H1 (cell line): ENCODE results near the gene HIPK3. TPM values are rescaled to one million over a fixed set of nuclear protein-coding genes. Genes with fewer than 3 reads are reported as not detected.

Experiments
- CTCF ChIA-PET: fragments of 300-600 bp; sonication (Branson Sonifier 250); formaldehyde crosslinking; loops from one replicate; lab custom pipeline; 2021; ENCODE audit not compliant: partially characterized antibody; lab: Charles Lee
- POLR2A ChIA-PET: fragments of 300-600 bp; sonication (Branson Sonifier 250); formaldehyde crosslinking; loops from one replicate; lab custom pipeline; 2021; ENCODE audit warnings: inconsistent platforms; ENCODE audit not compliant: partially characterized antibody; lab: Charles Lee
- DNase-seq, 2 experiments: peaks; one replicate each; pipeline versions ENCODE4 v3.0.0 to v3.0.0-alpha.2; 2010 to 2022; ENCODE audit warnings: low spot score in 2 of 2, low read depth in 1 of 2, mixed read lengths in 1 of 2
- FAIRE-seq: peaks from 2 replicates; lab custom pipeline; 2011; peaks lifted over from hg19 to GRCh38; lab: Jason Lieb, UNC
- H2AFZ ChIP-seq: 2 replicates; pipeline ENCODE4 v1.8.1; 2012; ENCODE audit warnings: low read length, inconsistent platforms
- H2AK5ac ChIP-seq: 2 replicates; pipeline ENCODE4 v1.6.1; 2013; ENCODE audit warnings: low read depth, low read length
- H2BK120ac ChIP-seq: replicated peaks from 2 replicates; pipeline ENCODE3; 2013; ENCODE audit warnings: low read depth, low read length, inconsistent platforms
- H2BK12ac ChIP-seq: 2 replicates; pipeline ENCODE4 v1.6.1; 2013; ENCODE audit warnings: low read depth, low read length
- H2BK15ac ChIP-seq: 2 replicates; pipeline ENCODE4 v1.6.1; 2013; ENCODE audit warnings: low read length
- H2BK20ac ChIP-seq: 2 replicates; pipeline ENCODE4 v1.6.1; 2013; ENCODE audit warnings: low read length
- H2BK5ac ChIP-seq: 2 replicates; pipeline ENCODE4 v1.6.1; 2013; ENCODE audit warnings: low read depth, low read length
- H3K14ac ChIP-seq: 2 replicates; pipeline ENCODE4 v1.6.1; 2013; ENCODE audit warnings: inconsistent platforms; ENCODE audit not compliant: insufficient read length
- H3K18ac ChIP-seq: 2 replicates; pipeline ENCODE4 v1.6.1; 2013; ENCODE audit warnings: low read length; ENCODE audit errors: extremely low read depth
- H3K23ac ChIP-seq: 2 replicates; pipeline ENCODE4 v1.6.1; 2013; ENCODE audit warnings: inconsistent platforms; ENCODE audit not compliant: insufficient read length
- H3K23me2 ChIP-seq: 2 replicates; pipeline ENCODE4 v1.6.1; 2013; ENCODE audit warnings: low read depth, low read length
- H3K27ac ChIP-seq: 2 replicates; pipeline ENCODE4 v1.6.1; 2011; ENCODE audit warnings: low read depth, low read length, inconsistent platforms
- H3K27me3 ChIP-seq, 4 experiments: replicated peaks in 1 of 4; 1 replicate in 1 of 4; 2 replicates in 3 of 4; pipeline versions ENCODE4 v1.6.1 to v1.8.1; 2011 to 2013; ENCODE audit warnings: low read length in 3 of 4, mild to moderate bottlenecking in 3 of 4, inconsistent platforms in 2 of 4, mixed read lengths in 2 of 4, moderate library complexity in 1 of 4; ENCODE audit not compliant: control insufficient read depth in 3 of 4, insufficient read depth in 3 of 4; ENCODE audit errors: extremely low read depth in 1 of 4
- H3K36me3 ChIP-seq, 4 experiments: 2 replicates each; pipeline versions ENCODE4 v1.6.1 to v1.8.1; 2011 to 2013; ENCODE audit warnings: mild to moderate bottlenecking in 4 of 4, low read length in 3 of 4, moderate library complexity in 2 of 4, control low read depth in 1 of 4, inconsistent platforms in 1 of 4; ENCODE audit not compliant: insufficient read depth in 4 of 4, control insufficient read depth in 2 of 4
- H3K4ac ChIP-seq: replicated peaks from 2 replicates; pipeline ENCODE3; 2013; ENCODE audit warnings: low read length, low read depth, mixed read lengths, inconsistent platforms; ENCODE audit not compliant: insufficient read length
- H3K4me1 ChIP-seq, 4 experiments: replicated peaks in 1 of 4; 1 replicate in 1 of 4; 2 replicates in 3 of 4; pipeline versions ENCODE4 v1.6.1 to v1.8.1; 2011 to 2013; ENCODE audit warnings: low read length in 3 of 4, inconsistent platforms in 2 of 4, mixed read lengths in 1 of 4; ENCODE audit not compliant: insufficient read depth in 4 of 4, control insufficient read depth in 3 of 4
- H3K4me2 ChIP-seq, 2 experiments: 2 replicates each; pipeline versions ENCODE4 v1.6.1 to v1.8.1; 2011 to 2013; ENCODE audit warnings: low read depth in 2 of 2, low read length in 2 of 2, control low read depth in 1 of 2, inconsistent platforms in 1 of 2, mild to moderate bottlenecking in 1 of 2; ENCODE audit not compliant: insufficient read depth in 1 of 2
- H3K4me3 ChIP-seq, 4 experiments: fragments of 200-600, 300-600 bp in 1 of 4; sonication (generic), shearing (Covaris generic), sonication (Bioruptor Twin) in 1 of 4; 2 replicates each; pipeline versions ENCODE4 v1.5.1 to v1.8.1; 2011 to 2016; ENCODE audit warnings: low read length in 4 of 4, low read depth in 3 of 4, control low read depth in 2 of 4, inconsistent platforms in 2 of 4, mild to moderate bottlenecking in 2 of 4, mixed read lengths in 1 of 4, moderate library complexity in 1 of 4; ENCODE audit not compliant: insufficient read depth in 2 of 4; ENCODE audit errors: extremely low read depth in 1 of 4
- H3K56ac ChIP-seq: replicated peaks from 2 replicates; pipeline ENCODE3; 2013; ENCODE audit warnings: low read depth, mild to moderate bottlenecking, mixed read lengths, low read length, inconsistent platforms; ENCODE audit not compliant: insufficient read length
- H3K79me1 ChIP-seq: 2 replicates; pipeline ENCODE4 v1.6.1; 2013; ENCODE audit warnings: low read depth, low read length, control low read depth
- H3K79me2 ChIP-seq, 2 experiments: 2 replicates each; pipeline versions ENCODE4 v1.6.1 to v1.8.1; 2012 to 2013; ENCODE audit warnings: low read length in 2 of 2, mild to moderate bottlenecking in 2 of 2, inconsistent platforms in 1 of 2; ENCODE audit not compliant: insufficient read depth in 2 of 2, control insufficient read depth in 1 of 2
- H3K9ac ChIP-seq, 4 experiments: replicated peaks in 1 of 4; 1 replicate in 1 of 4; 2 replicates in 3 of 4; pipeline versions ENCODE4 v1.6.1 to v1.8.1; 2011 to 2013; ENCODE audit warnings: low read depth in 3 of 4, low read length in 3 of 4, control low read depth in 2 of 4, mild to moderate bottlenecking in 2 of 4, moderate library complexity in 2 of 4, inconsistent platforms in 1 of 4; ENCODE audit errors: extremely low read depth in 1 of 4
- H3K9me3 ChIP-seq, 2 experiments: 2 replicates each; pipeline versions ENCODE4 v1.6.1 to v1.8.1; 2012 to 2013; ENCODE audit warnings: mild to moderate bottlenecking in 2 of 2, moderate library complexity in 2 of 2, control low read depth in 1 of 2, inconsistent platforms in 1 of 2, low read depth in 1 of 2, low read length in 1 of 2, mixed read lengths in 1 of 2; ENCODE audit not compliant: insufficient read depth in 2 of 2
- H4K20me1 ChIP-seq, 2 experiments: replicated peaks in 1 of 2; 2 replicates each; pipeline versions ENCODE3 to v1.8.1; 2011 to 2013; ENCODE audit warnings: inconsistent platforms in 2 of 2, low read length in 2 of 2, mild to moderate bottlenecking in 1 of 2; ENCODE audit not compliant: insufficient read depth in 2 of 2, control insufficient read depth in 1 of 2
- H4K5ac ChIP-seq: 2 replicates; pipeline ENCODE4 v1.6.1; 2013; ENCODE audit warnings: low read length, low read depth, mixed read lengths, inconsistent platforms; ENCODE audit not compliant: insufficient read length
- H4K8ac ChIP-seq: 2 replicates; pipeline ENCODE4 v1.8.0; 2013; ENCODE audit warnings: mild to moderate bottlenecking, moderate library complexity, low read length, inconsistent platforms; ENCODE audit not compliant: insufficient read depth; ENCODE audit errors: extremely low read depth
- H4K91ac ChIP-seq: replicated peaks from 2 replicates; pipeline ENCODE3; 2013; ENCODE audit warnings: low read length, mixed read lengths, inconsistent platforms; ENCODE audit not compliant: insufficient read length
- CBX8 ChIP-seq: fragments of 300-800, 300-1000 bp; sonication (generic); IDR thresholded peaks from 2 replicates; pipeline ENCODE4 v1.7.1; 2016; ENCODE audit warnings: low read depth, low read length, borderline replicate concordance
- EZH2 ChIP-seq: fragments of 200-600 bp; sonication (generic); IDR thresholded peaks from 2 replicates; pipeline ENCODE4 v1.7.1; 2012; ENCODE audit warnings: low read depth, mild to moderate bottlenecking, moderate library complexity, low read length, inconsistent platforms; ENCODE audit not compliant: severe bottlenecking
- GTF2F1 ChIP-seq: IDR thresholded peaks from 2 replicates; pipeline ENCODE4 v1.6.1; 2012; ENCODE audit warnings: low read depth, low read length, improper control_type of control experiment, borderline replicate concordance
- NANOG ChIP-seq: IDR thresholded peaks from 2 replicates; pipeline ENCODE4 v1.6.1; 2011; ENCODE audit warnings: low read length, low read depth, mild to moderate bottlenecking, inconsistent platforms; ENCODE audit not compliant: insufficient read depth, poor library complexity, severe bottlenecking
- RXRA ChIP-seq: IDR thresholded peaks from 2 replicates; pipeline ENCODE4 v1.6.1; 2011; ENCODE audit warnings: low read depth, mild to moderate bottlenecking, low read length, moderate library complexity; ENCODE audit not compliant: insufficient read depth
- SIX5 ChIP-seq: IDR thresholded peaks from 2 replicates; pipeline ENCODE4 v1.6.1; 2011; ENCODE audit warnings: mild to moderate bottlenecking, low read depth, low read length
- TEAD4 ChIP-seq: IDR thresholded peaks from 2 replicates; pipeline ENCODE4 v1.6.1; 2012; ENCODE audit warnings: low read depth, low read length, inconsistent platforms, mixed read lengths
- polyA plus RNA-seq, 7 experiments: library from polyadenylated mRNA; depleted of rRNA in 3 of 7; stranded (reverse) in 5 of 7; unstranded in 2 of 7; fragments of >200 nt in 5 of 7; fragments of 200-250 nt in 2 of 7; gene quantifications; 1 replicate in 5 of 7; 2 replicates in 1 of 7; 4 replicates in 1 of 7; pipeline versions ENCODE4 v1.2.1 to v1.2.3, GENCODE V29; 2011 to 2013; ENCODE audit warnings: missing spikeins in 2 of 7, mixed read lengths in 2 of 7
- total RNA-seq: library from RNA; stranded (reverse); fragmentation: NEBNext Ultra II Directional; extraction: Animal tissue kit (Norgen Biotek cat#: 25700); gene quantifications from 2 replicates; pipeline ENCODE4 v1.2.1, GENCODE V29; 2021

HIPK3 gene
- total and polyA plus RNA-seq, 2 of the 8 experiments (the other 6 are each of a cell fraction or from before 2014, with no cell fraction given) = 5.0 to 22.3 TPM

- H3K27ac ChIP-seq = no peak overlapping the region
- peaks cover 0 to 6% of the 10 kb centered on the region in 2 experiments for H4K20me1 ChIP-seq
These were observed 64.2 kb downstream of the HIPK3 start for GRCh38 chr11:33321422-33321821.

More at GRCh38 chr11:33321422-33321821, 64.2 kb downstream of the HIPK3 start:
- FAIRE-seq (no peak), DNase-seq (no peak)
- Histone ChIP-seq H3K4me2 (no peak overlapping the region), H3K36me3 (no peaks in the 10 kb centered on the region), H3K79me2 (peaks cover 0 to 30% of the 10 kb centered on the region in 2 experiments; a peak in 2 of 4 replicates), H3K9ac (no peak overlapping the region), H3K56ac (no peak overlapping the region), H2AFZ (no peak overlapping the region), H3K79me1 (no peaks in the 10 kb centered on the region), H3K9me3 (no peaks in the 10 kb centered on the region), H3K4ac (no peak overlapping the region), H3K23me2 (no peaks in the 10 kb centered on the region; the same call in 1 of the 2 replicates), H3K4me1 (peaks cover 0 to 6% (median 0%) of the 10 kb centered on the region in 4 experiments; a peak in 1 of 7 replicates), H2BK120ac (no peak overlapping the region), H4K8ac (no peak overlapping the region), H2BK15ac (no peak overlapping the region), H3K27me3 (no peaks in the 10 kb centered on the region), H3K18ac (no peak overlapping the region), H3K4me3 (no peak overlapping the region), H2AK5ac (no peak overlapping the region), H3K23ac (no peak overlapping the region), H2BK5ac (no peak overlapping the region), H4K91ac (no peak overlapping the region), H2BK12ac (no peak overlapping the region), H2BK20ac (no peak overlapping the region), H4K5ac (no peak overlapping the region), H3K14ac (no peak overlapping the region)
- no peak for TF ChIP-seq CBX8
- no peak for TF ChIP-seq GTF2F1
- no peak for TF ChIP-seq SIX5
- TF ChIP-seq EZH2 = no peak
- TF ChIP-seq RXRA = no peak
- no peak for TF ChIP-seq NANOG
- TF ChIP-seq TEAD4 = no peak
- ChIA-PET POLR2A (interaction anchor here (1.7 kb wide), 1 partner anchor 8 kb away, joined by 3 read pairs; no protein-coding TSS in a partner anchor), CTCF (interaction anchor here (1.1 to 3.1 kb wide), 4 partner anchors 9 to 240 kb away, joined by 3 to 14 read pairs (median 4); no protein-coding TSS in a partner anchor)
